Effector CD8-positive, alpha-beta T cell (primary cell): ENCODE results near the gene ADAMTS17.
"Not testable (repeated sequence)": the region's sequence is repeated elsewhere in the genome, so short reads cannot be mapped to it uniquely, and the experiment has no call there.

Experiments used
- DNase-seq: peaks from one replicate; lab custom pipeline; 2025; lab: John Stamatoyannopoulos, UW

ADAMTS17 gene

DNA sequence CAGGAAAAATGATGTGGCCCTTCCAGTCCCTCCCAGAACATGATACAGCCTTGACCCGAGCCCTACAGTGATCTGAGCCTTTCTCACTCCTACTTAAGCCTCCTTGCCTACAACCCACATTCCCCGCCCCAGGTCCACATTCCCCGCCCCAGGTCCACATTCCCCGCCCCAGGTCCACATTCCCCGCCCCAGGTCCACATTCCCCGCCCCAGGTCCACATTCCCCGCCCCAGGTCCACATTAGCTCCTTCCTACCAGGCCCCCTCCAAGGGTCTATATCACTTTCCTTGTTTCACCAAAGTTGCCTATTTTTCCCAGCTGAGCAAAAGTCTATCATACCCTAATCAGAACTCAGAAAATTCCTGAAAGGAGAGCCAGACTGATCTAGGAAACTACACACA lies 2.3 kb downstream of the ADAMTS17 start:
- not testable (repeated sequence) for DNase-seq

DNA sequence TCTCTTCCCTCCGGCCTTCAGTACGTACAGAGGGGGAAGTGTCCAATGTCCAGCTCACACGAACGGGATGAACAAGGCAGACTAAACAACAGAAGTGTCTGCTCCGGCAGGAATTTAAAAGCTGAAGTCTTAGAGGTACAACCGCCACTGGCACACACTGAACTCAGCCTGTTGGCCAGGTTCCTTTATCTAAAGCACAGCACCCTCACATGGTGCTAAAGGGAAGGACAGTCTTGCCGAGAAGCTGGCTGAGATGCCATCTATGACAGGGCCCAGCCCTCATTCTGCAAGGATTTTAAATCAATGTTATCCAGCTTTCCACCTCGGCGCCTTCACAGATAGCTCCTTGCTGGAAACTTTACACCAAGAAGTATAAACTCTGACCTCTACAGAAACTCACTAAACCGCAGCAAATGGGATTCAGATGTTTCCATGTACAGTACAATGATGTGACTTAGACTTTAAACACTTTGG lies 2.8 kb downstream of the ADAMTS17 start:
- peak; percentile 36 for DNase-seq

DNA sequence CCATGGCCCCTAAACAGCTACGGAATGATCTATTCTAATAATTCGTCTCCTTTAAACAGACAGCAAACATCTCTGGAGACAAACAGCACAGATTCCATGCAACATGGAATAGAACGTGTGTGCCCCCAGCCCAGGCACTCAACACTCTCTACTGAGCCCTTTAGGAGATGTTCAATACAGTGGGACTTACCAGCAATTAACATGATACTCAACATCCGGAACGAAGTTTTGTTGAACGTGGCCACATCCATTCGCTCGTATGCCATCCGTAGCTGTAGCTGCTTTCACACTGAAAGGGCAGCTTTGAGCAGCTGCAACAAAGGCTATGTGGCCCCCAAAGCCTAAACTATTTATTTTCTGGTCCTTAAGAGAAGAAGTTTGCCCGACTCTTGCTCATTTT lies 3.5 kb downstream of the ADAMTS17 start:
- no peak for DNase-seq

DNA sequence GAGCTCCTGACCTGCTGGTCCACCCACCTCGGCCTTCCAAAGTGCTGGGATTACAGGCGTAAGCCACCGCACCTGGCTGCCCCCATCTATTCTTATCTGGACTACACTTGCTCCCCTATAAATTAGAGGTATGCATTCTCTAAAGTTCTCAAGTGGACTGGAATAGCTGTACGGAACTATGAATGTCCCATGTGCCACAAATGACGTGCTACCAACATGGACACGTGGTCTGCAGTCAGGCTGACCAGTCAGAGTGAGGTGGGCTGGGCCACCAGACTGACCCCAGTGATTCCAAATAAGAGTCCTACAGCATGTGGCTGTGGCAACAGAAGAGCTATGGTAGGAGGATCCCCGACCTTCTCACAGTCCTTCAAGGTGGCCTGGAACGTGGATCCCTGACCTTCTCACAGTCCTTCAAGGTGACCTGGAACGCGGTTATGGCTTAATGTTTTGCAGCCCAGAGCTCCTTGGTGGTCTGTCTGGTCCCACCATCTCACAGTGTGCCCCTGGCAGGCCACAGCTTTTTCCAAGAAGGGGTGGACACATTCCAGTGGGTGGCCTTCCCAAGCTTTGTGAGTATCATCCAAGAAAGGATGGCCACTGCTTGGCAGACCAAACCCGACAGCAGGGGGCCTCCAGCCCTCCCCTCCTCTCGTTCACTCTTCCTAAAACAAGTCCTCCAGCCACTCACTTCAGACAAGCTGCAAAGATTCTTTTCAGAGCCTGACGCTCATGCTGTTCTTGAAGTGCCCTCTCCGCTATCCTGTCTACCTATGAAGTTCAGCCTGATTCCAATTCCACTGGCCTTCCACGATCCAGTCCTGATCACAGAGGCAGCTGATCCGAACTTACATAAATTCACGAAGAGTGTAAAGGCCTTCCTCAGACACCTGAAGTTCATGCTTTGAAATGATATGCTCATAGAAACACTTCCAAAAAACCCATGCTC lies 4.4 kb downstream of the ADAMTS17 start:
- DNase-seq = no peak

DNA sequence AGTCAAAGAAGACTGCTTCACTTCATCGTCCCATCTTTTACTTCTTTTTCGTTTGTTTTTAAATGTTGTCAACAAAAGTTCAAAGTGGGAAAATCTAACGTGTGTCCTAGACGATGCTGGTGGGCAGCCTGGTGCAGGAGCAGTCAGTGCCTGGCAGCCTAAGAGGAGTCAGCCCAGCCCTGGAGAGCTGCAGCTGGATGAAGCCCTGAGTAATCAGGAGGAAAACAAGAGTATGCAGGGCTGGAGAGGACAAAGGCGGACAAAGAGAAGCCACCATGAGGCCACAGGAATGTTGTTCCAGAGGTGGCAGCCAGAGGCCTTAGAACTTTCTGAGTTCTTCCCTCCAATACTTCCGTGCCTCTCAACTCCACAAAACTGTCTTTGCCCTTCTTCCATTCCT lies 5.7 kb downstream of the ADAMTS17 start:
- no peak for DNase-seq

DNA sequence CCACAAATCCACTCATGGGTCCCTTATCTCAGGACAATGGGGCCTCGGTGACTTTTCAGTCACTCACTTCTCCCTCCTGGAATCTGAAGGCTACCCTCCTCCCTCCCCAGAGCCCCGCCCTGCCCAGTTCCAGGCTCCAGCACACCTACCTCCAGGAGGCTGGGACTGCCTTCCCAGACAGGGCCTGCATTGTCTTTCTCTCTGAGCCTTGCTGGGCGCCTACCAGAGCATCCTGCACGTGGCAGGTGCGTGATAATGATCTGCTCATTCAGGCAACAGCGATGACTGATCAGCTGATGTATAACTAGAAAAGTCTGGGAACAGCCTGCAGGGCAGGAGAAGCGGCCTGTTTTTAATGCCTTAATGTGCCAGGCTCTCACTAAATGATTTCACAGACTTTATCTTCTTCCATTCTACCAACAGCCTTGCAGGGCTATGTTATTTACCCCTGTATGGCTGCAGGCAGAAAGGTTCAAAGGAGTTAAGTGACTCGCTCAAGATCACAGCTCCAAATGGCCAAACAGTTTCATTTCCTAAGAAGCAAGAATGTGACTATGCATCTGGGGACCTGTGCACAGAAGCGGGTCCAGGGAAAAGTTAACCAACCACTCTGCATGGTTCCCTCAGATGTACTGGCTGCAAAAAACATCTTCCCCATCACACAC lies 6.3 kb downstream of the ADAMTS17 start:
- DNase-seq = no peak

DNA sequence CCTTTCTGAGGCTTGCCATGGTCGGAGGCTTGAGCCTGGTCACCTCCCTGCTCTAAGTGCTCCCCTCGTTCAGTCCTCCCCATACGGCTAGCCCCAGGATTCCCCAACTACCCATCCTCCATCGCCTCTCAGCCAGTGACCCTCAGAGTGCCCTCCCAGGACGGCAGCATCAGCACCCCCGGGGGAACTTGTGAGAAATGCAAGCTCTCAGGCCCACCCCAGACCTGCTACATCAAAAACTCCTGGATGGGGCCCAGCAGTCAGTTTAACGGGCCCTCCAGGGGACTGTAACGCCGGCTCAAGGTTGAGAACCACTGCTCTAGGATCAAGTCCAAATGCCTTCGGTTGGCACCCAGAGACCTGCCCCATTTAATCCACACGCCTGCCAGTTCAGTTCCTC lies 6.9 kb downstream of the ADAMTS17 start:
- no peak for DNase-seq

DNA sequence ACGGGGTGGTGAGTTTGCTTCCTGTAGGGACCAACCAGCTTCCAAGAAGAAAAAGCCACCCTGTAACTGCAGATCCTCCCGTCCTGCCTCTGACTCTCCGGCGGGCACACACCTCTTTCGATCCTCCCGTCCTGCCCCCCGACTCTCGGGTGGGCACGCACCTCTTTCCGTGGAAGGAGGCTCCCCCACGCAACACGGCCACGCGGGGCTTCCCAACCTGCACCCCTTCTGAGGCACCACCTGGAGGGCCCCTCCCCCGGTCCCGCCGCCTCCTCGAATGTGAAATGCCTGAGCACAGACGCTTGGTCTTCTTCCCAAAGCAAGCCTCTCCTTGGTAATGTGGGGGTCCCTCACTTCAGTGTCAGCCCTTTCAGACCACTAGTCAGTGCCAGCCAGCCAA lies 7.3 kb downstream of the ADAMTS17 start:
- no peak for DNase-seq

DNA sequence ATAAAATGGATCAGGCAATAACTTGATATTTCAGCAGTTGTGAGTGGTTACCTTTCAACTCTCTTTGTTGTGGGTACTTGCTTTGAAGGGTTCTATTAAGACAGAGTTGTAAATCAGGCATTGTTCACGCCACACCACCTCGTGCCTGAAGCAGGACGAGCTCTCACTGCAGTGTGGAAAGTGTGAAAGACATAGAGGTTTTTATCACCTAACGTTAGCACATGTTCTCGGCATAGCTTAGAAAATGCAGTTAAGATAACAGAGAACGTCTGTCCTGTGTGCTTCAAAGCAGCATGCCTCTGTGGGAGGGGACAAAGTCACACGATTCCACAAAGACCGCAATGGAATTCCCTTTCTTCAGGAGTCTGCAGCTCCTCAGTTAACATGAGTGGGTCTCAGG lies 7.8 kb downstream of the ADAMTS17 start:
- no peak for DNase-seq

DNA sequence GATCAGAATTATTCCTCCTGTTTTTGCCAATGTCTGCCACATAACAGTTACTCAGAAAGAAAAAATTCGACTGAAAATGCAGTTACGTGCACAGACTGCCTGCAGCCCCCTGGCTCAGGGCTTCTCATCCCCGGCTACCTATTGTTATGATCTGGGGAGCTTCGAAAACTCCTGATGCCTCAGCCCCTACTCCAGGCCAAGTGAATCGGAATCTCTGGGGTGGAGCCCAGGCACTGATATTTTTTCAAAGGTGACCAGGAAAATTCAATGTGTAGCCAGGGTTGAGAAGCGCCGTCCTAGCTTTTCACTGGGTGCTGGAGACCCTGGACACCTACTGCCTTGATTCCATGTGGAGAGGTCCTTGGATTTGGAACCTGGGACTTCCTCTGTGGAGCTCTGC lies 8.5 kb downstream of the ADAMTS17 start:
- DNase-seq = no peak

DNA sequence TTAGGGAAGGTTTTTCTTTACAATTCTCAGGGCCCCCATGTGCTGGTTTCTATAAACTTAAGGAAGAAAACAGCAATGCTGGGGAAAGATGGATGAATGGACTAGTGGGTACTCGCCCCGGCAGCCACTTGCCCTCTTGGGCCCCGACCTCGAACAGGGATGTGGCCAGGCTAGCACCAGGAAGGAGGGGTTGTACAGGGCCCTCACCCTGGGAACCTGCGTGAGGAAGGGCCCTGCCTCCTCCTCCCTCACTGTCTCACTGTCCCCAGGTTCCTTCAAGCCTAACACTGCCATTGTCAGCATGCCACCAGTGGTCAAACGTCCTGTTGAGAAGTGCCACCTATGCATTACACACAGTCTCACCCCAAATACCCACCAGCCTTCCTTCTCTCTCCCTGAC lies 9.1 kb downstream of the ADAMTS17 start:
- no peak for DNase-seq

DNA sequence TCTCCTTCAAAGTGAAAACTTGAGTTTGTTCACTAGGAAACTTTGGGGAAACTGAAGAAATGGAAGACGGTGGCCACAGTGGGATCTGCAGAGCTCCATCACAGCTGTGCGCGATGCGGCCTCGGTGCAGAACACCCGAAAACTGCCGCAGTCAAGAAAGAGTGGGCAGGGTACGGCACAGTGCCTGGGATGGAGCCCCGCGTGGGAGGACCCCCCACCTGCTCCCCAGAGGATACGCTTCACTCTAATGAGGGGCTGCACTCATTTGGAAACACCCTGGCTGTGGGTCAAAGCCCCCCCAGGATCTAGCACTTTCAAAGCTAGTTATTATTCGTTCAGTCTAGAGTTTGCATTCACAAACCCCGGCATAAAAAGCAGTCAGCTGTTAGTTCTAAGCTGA lies 9.5 kb downstream of the ADAMTS17 start:
- DNase-seq = no peak

DNA sequence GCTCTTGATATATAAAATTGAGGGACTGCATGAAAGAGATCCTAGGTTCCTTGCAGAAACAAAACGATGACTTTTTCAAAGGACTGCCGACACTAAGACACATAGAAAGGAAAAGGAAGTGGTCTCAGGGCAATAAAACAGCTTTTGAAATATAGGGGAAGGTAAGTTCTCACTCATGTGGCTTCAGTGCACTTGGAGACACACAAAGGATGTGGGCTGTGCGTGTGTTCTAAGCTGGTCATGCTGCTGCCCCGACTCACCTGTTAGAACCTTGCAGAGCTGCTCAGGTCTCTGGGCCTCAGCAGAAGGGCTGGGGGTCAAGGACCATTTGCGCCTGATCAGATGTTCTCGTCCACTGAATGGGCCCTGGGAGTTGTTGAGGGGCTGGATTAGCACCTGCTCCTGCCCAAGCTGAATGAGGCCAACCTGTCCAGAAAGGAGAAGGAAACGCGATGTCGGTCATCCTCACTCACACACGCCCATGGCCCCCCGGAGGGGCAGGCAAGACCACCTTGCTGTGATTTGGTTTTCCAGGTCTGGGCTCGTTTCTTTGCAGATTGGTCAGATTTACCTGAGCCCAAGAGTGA lies 11.1 kb downstream of the ADAMTS17 start:
- DNase-seq = no peak

DNA sequence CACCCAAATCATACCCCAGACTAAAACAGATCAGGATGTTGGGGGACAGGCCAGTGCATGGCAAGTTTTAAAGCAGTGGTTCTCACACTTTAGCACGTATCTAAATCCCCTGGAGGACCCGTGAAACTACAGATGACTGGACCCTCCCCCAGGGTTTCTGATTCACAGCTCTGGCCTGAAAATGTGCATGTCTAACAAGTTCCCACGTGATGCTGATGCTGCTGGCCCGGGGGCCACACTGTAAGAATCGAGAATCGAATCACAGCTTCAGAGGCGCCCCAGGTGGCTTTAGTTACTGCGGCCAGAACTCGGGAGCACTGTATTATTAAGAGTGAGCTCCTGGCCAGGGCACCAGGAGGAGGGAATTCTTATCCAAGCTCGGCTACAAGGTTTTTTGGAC lies 11.6 kb downstream of the ADAMTS17 start:
- DNase-seq = no peak

DNA sequence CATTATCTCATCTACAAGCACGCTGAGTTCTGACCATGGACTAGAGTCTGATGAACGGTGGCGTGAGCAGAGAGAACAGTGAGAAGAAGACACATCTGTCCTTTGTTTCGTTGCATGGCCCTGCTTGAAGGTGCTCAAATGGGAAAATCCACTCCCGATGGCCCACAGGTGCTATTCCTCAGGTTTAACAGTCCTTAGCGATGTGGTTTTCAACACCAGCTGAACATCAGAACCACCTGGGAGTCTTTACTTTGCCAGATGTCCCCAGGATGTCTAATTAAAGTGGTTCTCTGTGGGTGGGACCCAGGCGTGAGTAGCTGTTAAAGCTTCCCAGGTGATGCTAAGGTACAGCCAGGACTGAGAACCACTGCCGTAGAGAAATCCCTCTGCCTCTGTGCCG lies 13.0 kb downstream of the ADAMTS17 start:
- DNase-seq = no peak

DNA sequence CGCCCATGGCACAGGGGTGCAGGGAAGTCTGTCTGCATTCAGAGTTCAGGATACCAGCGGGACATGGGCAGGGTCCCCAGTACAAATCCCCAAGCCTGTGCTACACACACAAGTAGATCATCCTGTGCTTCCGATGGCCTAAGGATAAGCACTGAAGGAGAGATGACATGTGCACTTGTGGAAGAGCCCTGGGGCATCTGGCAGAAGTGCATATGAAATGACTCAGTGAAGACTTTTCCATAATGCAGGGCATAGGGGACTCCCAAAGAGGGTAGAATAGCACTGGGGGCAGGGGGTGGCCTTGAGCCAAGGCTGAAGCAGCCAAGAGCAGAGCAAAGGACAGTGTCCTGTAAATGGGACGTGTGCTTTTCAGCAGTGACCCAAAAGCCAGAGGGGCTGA lies 22.9 kb downstream of the ADAMTS17 start:
- no peak for DNase-seq

DNA sequence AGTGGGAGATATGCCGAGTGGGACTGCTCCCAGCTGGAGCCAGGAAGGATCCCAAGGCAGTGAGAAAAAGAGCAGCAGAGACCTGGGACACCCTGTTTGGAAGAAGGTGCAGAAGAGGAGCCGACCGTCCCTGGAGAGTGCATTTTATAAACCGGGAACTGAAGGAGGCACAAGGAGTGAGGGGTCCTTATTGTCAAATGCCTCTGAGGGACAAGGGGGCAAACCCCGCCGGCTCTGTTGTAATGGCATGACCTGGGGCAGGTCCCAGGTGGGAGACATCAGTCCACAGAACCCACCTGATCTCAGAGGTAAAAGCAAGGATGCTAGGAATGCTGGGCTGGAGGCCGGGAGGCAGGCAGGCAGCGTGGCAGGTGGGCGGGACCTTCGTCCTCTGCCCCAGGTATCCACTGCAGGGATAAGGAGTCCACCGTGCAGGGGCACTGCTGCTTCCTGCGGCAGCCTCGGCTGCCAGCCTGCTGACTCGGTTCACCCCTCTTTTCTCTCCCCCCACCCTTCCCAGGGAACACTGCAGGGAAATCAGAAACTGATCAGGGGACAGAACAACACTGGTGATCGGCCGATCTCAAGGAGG lies 26.9 kb downstream of the ADAMTS17 start:
- no peak for DNase-seq

DNA sequence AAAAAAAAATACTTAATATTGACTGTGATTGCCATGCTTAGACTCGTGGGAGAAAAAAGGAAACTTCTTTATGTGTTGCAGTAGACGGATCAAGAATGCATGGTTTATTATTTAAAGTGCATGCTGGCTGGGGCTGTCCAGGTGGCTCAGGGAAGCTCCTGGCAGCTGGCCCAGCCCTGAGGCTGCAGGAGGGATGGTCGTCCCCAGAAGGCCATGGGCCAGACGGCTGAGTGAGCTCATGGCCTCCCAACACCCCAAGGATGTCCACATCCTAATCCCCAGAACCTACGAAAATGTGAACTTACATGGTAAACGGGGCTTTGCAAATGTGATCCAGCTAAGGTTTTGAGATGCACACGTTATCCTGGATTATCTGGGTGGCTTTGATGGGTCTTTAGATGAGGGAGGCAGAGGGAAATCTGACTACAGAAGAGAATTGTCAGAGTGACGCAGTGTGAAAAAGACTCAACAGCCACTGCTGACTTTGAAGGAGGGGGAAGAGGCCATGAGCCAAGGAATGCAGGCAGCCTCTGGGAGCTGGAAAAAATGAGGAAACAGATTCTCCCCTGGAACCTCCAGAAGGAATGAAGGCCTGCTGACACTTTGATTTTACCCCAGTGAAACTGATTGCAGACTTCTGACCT lies 29.8 kb downstream of the ADAMTS17 start:
- DNase-seq = no peak

DNA sequence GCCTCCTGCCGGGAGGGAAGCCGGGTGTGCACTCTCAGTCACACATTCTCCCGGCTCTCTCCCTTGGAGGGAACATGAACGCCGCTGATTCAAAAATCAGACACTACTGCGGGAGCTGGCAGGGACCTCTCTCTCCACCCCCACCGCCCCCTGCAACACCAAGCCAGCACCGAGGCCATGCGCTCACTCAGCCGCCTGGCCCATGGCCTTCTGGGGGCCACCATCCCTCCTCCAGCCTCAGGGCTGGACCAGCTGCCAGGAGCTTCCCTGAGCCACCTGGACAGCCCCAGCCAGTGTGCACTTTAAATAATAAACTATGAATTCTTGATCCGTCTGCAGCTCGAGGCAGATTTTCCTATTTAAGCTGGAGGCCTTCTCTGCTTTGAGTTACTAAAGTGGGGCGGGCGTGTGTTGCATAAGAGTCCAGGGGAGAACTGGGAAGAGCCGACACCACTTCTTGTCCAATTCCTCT lies 30.6 kb downstream of the ADAMTS17 start:
- no peak for DNase-seq

DNA sequence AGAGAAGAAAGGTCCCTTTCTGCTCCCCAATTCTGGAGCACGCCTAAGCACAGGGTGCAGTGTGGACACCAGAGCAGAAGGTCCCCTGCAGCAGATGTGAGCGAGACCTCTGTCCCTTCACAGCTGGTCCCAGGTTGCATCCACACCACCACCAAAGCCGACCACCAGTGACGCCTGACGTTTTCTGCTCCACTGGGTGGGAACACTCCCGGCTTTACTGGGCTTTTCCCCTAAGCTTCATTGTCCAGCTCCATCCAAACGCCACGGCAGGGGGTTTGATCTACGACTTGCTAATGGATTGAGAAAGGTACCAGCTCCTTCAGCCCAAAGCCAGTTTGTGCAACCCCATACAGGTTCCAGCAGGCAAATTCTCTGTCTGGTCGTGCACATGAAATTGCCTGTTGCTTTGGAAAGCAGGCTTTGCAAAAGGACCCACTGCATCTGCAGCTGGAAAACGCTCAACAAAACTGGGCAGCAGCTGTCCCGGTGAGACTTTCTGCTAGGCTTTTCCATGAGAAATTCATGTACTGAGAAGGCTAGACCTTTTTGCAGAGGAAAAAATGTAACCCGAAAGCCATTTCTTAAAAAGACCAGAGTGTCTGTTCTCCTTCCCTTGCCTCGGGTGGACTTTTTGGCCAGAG lies 31.1 kb downstream of the ADAMTS17 start:
- DNase-seq = no peak

DNA sequence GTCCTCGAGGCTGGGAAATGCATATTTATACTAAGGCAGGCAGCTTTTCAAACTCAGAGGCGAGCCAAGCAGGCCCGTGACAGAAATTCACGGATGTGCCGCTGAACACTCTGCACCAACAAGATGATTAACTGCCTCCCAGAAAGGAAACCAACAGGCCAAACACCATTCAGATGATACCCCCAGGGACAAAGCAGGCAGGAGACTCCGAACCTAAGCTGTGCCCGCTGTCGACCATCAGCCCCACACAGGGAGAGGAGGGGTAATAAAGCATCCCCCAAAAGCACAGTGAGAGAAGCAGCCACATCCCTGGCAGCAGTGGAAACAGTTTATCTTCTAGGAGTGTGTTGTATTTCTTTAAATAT lies 31.8 kb downstream of the ADAMTS17 start:
- DNase-seq = no peak
